Liver (tissue), 9 donors: Measurements from ENCODE around the gene DNTTIP2. TPM values are rescaled to one million over a fixed set of nuclear protein-coding genes. Genes with fewer than 3 reads are reported as not detected.
"Not testable (repeated sequence)": the region's sequence is repeated elsewhere in the genome, so short reads cannot be mapped to it uniquely, and the experiment has no call there.

Experiments
- DNase-seq: peaks from one replicate; pipeline ENCODE4 v3.0.0-alpha.2; 2017; ENCODE audit warnings: low spot score
- H3K27ac ChIP-seq, 2 donors: one replicate each; pipeline ENCODE4 v1.7.0; 2013; ENCODE audit warnings: inconsistent platforms in 2 of 2, low read length in 2 of 2, control low read depth in 1 of 2, low read depth in 1 of 2, mild to moderate bottlenecking in 1 of 2
- H3K27me3 ChIP-seq, 4 donors: one replicate each; pipeline versions ENCODE4 v1.6.1 to v1.7.0; 2013; ENCODE audit warnings: low read length in 3 of 4, inconsistent platforms in 1 of 4, mild to moderate bottlenecking in 1 of 4, moderate library complexity in 1 of 4; ENCODE audit not compliant: control insufficient read depth in 4 of 4, insufficient read depth in 4 of 4
- H3K36me3 ChIP-seq, 4 donors: one replicate each; pipeline versions ENCODE4 v1.6.1 to v1.7.0; 2013; ENCODE audit warnings: low read length in 3 of 4, mild to moderate bottlenecking in 3 of 4, low read depth in 1 of 4, moderate library complexity in 1 of 4; ENCODE audit not compliant: control insufficient read depth in 4 of 4, insufficient read depth in 3 of 4
- H3K4me1 ChIP-seq, 4 donors: one replicate each; pipeline versions ENCODE4 v1.6.1 to v1.7.0; 2013; ENCODE audit warnings: low read length in 3 of 4, mild to moderate bottlenecking in 3 of 4, moderate library complexity in 1 of 4; ENCODE audit not compliant: control insufficient read depth in 4 of 4, insufficient read depth in 4 of 4
- H3K4me3 ChIP-seq, 3 donors: one replicate each; pipeline versions ENCODE4 v1.6.1 to v1.7.0; 2013; ENCODE audit warnings: low read length in 3 of 3, control low read depth in 1 of 3, low read depth in 1 of 3, mild to moderate bottlenecking in 1 of 3
- H3K9ac ChIP-seq, 2 donors: one replicate each; pipeline ENCODE4 v1.7.0; 2013; ENCODE audit warnings: low read length in 2 of 2, mild to moderate bottlenecking in 2 of 2, moderate library complexity in 2 of 2, control low read depth in 1 of 2, low read depth in 1 of 2
- H3K9me3 ChIP-seq, 4 donors: one replicate each; pipeline versions ENCODE4 v1.6.1 to v1.7.0; 2013; ENCODE audit warnings: low read length in 3 of 4; ENCODE audit not compliant: control insufficient read depth in 4 of 4
- EGR1 ChIP-seq, 2 donors: IDR thresholded peaks; 2 replicates each; pipeline ENCODE4 v1.6.1; 2016 to 2018; ENCODE audit warnings: antibody characterized with exemption in 2 of 2, low read depth in 2 of 2
- FOXA1 ChIP-seq: IDR thresholded peaks from 2 replicates; pipeline ENCODE4 v1.6.1; 2016; ENCODE audit warnings: antibody characterized with exemption
- FOXA2 ChIP-seq: IDR thresholded peaks from 2 replicates; pipeline ENCODE4 v1.6.1; 2016; ENCODE audit warnings: antibody characterized with exemption
- GABPA ChIP-seq, 2 donors: IDR thresholded peaks in 1 of 2; conservative IDR thresholded peaks in 1 of 2; 2 replicates each; pipeline ENCODE4 v1.6.1; 2016; ENCODE audit warnings: antibody characterized with exemption in 2 of 2, mild to moderate bottlenecking in 1 of 2, moderate library complexity in 1 of 2
- HNF4A ChIP-seq, 2 donors: conservative IDR thresholded peaks; 2 replicates each; pipeline ENCODE4 v1.6.1; 2016; ENCODE audit warnings: antibody characterized with exemption in 2 of 2, mild to moderate bottlenecking in 2 of 2
- HNF4G ChIP-seq: IDR thresholded peaks from 2 replicates; pipeline ENCODE4 v1.6.1; 2016; ENCODE audit warnings: antibody characterized with exemption
- JUND ChIP-seq, 2 donors: IDR thresholded peaks; 2 replicates each; pipeline ENCODE4 v1.6.1; 2016; ENCODE audit warnings: antibody characterized with exemption in 2 of 2
- NR2F2 ChIP-seq: IDR thresholded peaks from 2 replicates; pipeline ENCODE4 v1.6.1; 2016; ENCODE audit warnings: antibody characterized with exemption
- RAD21 ChIP-seq, 2 donors: IDR thresholded peaks; 2 replicates each; pipeline ENCODE4 v1.6.1; 2016; ENCODE audit warnings: antibody characterized with exemption in 2 of 2, mild to moderate bottlenecking in 2 of 2
- RXRA ChIP-seq, 2 donors: IDR thresholded peaks; 2 replicates each; pipeline ENCODE4 v1.6.1; 2017 to 2018; ENCODE audit warnings: antibody characterized with exemption in 2 of 2, mild to moderate bottlenecking in 1 of 2
- SP1 ChIP-seq: IDR thresholded peaks from 2 replicates; pipeline ENCODE4 v1.6.1; 2018; ENCODE audit warnings: antibody characterized with exemption, mild to moderate bottlenecking
- ZBTB33 ChIP-seq: IDR thresholded peaks from 2 replicates; pipeline ENCODE4 v1.6.1; 2016; ENCODE audit warnings: antibody characterized with exemption
- WGBS: extraction: QIAGEN DNeasy Blood & Tissue Kit; methylation state at CpG from one replicate; pipeline ENCODE4 v1.1.7; 2013; 5-methylcytosine and 5-hydroxymethylcytosine counted together
- polyA plus RNA-seq, 2 donors: library from polyadenylated mRNA; stranded (reverse) in 1 of 2; unstranded in 1 of 2; fragments of 200-250 nt in 1 of 2; fragments of >200 nt in 1 of 2; fragmentation: Nextera tagmentation in 1 of 2; extraction: Ambion mirVana in 1 of 2; gene quantifications; one replicate each; pipeline versions ENCODE4 v1.2.1 to v1.2.3, GENCODE V29; 2013 to 2015
- total RNA-seq, 2 donors: library from RNA; depleted of rRNA; stranded (reverse); fragments of >200 nt; gene quantifications; one replicate each; pipeline ENCODE4 v1.2.3, GENCODE V29; 2014
- TF ChIP-seq, protein P1 (sequence below): fragments of 150-350 bp; IDR thresholded peaks from 2 replicates; pipeline ENCODE4 v1.5.1; 2017; ENCODE audit warnings: improper control_type of control experiment, low read depth, low read length; ENCODE audit not compliant: missing input control
- donor health status: healthy.
- donor health status: healthy.
- donor health status: healthy.
- donor health status: healthy.
- donor health status: healthy.

DNTTIP2 gene
- total and polyA plus RNA-seq, 4 donors, result 10.9 to 19.7 (median 13.4) TPM

DNA sequence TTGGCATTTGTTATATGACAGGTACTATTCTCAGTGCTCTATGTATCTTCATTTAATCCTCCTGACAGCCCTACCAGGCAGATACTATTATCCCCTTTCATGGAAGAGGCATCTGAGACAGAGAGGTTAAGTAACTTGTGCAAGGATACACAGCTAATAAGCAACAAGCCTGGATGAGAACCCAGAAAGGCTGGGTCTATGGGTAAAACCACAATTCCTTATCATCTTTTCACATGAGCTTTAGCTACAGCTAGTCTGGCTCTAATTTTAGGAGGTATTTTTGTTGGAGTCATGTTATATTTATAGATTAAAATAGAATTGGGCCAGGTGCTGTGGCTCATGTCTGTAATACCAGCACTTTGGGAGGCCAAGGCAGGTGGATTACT is 27.7 kb downstream of the DNTTIP2 start:
- no peaks in the 10 kb centered on the region for H3K27me3 ChIP-seq
- DNase-seq, result no peak

DNA sequence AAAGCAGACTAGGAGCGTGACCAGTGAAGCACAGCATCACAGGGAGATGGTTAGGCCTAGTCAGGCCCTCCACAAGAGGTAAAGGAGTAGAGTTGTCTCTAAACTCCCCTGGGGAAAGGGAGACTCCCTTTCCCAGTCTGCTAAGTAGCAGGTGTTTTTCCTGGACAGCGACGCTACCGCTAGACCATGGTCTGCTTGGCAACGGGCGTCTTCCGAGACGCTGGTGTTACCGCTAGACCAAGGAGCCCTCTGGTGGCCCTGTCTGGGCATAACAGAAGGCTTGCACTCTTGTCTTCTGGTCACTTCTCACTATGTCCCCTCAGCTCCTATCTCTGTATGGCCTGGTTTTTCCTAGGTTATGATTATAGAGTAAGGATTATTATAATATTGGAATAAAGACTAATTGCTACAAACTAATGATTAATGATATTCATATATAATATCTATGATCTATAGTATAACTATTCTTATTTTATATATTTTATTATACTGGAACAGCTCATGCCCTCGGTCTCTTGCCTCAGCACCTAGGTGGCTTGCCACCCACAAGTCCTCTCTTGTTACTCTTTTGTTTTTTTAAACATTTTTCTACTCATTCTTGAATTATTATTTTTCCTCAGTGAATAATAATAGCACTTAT is 28.2 kb downstream of the DNTTIP2 start:
- H3K9ac ChIP-seq, H3K27me3 ChIP-seq, H3K4me1 ChIP-seq, H3K9me3 ChIP-seq, DNase-seq, H3K36me3 ChIP-seq, H3K4me3 ChIP-seq, H3K27ac ChIP-seq: not testable (repeated sequence)
- WGBS, result 29% methylated on average over 10 of the region's 10 CpGs
- TF ChIP-seq RAD21 (IDR thresholded peaks at IDR 0.05), result peak; percentile 71 to 77
- TF ChIP-seq, protein P1, sequence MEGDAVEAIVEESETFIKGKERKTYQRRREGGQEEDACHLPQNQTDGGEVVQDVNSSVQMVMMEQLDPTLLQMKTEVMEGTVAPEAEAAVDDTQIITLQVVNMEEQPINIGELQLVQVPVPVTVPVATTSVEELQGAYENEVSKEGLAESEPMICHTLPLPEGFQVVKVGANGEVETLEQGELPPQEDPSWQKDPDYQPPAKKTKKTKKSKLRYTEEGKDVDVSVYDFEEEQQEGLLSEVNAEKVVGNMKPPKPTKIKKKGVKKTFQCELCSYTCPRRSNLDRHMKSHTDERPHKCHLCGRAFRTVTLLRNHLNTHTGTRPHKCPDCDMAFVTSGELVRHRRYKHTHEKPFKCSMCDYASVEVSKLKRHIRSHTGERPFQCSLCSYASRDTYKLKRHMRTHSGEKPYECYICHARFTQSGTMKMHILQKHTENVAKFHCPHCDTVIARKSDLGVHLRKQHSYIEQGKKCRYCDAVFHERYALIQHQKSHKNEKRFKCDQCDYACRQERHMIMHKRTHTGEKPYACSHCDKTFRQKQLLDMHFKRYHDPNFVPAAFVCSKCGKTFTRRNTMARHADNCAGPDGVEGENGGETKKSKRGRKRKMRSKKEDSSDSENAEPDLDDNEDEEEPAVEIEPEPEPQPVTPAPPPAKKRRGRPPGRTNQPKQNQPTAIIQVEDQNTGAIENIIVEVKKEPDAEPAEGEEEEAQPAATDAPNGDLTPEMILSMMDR, result peak; percentile 39

More for the DNA sequence above, 27.7 kb downstream of the DNTTIP2 start:
- Histone ChIP-seq H3K27ac (no peak overlapping the region), H3K4me3 (no peak overlapping the region), H3K36me3 (no peaks in the 10 kb centered on the region), H3K9ac (no peak overlapping the region), H3K4me1 (peaks cover 0 to 7% (median 1%) of the 10 kb centered on the region in 4 donors), H3K9me3 (peaks cover 0 to 2% (median 0%) of the 10 kb centered on the region in 4 donors)
- TF ChIP-seq GABPA (IDR thresholded peaks at IDR 0.05 in 1 of 2, conservative IDR thresholded peaks at IDR 0.05 in 1 of 2) (no peak), NR2F2 (no peak), RAD21 (IDR thresholded peaks at IDR 0.05) (no peak), HNF4A (conservative IDR thresholded peaks at IDR 0.05) (no peak), EGR1 (IDR thresholded peaks at IDR 0.05; ENCODE audit: low read depth in 2 of 2) (no peak), SP1 (no peak), FOXA1 (no peak), ZBTB33 (no peak), FOXA2 (no peak), HNF4G (no peak), JUND (IDR thresholded peaks at IDR 0.05) (no peak), RXRA (IDR thresholded peaks at IDR 0.05) (no peak)
- TF ChIP-seq, protein P1, result no peak
